Activated T-helper 2 cell treated with anti-CD3 and anti-CD28 coated beads, Interferon-gamma antibody, Interleukin-2, Interleukin-4, amounts not matched to agents 10 μg/mL and 5 μg/mL and 100 μg/mL, durations not matched to agents 14 hours and 24 hours and 36 hours (primary cell): Measurements from ENCODE around the gene PPIG. TPM values are rescaled to one million over a fixed set of nuclear protein-coding genes. Genes with fewer than 3 reads are reported as not detected.
A peak's percentile ranks its signal among the peaks of the same experiment; 100 is the strongest.
"Not testable (repeated sequence)": the region's sequence is repeated elsewhere in the genome, so short reads cannot be mapped to it uniquely, and the experiment has no call there.

Experiments used
- DNase-seq: peaks from one replicate; pipeline ENCODE4 v3.0.0; 2021; ENCODE audit warnings: low spot score
- H3K27ac Mint-ChIP-seq: one replicate; pipeline ENCODE4 v1.8.0; 2021; ENCODE audit warnings: mixed read lengths
- H3K27me3 Mint-ChIP-seq: one replicate; pipeline ENCODE4 v1.8.0; 2021; ENCODE audit warnings: low read depth, mixed read lengths
- H3K36me3 Mint-ChIP-seq: one replicate; pipeline ENCODE4 v1.8.0; 2021; ENCODE audit warnings: low read depth, mixed read lengths
- H3K4me1 Mint-ChIP-seq: one replicate; pipeline ENCODE4 v1.8.0; 2021; ENCODE audit warnings: low read depth, mixed read lengths
- H3K4me3 Mint-ChIP-seq: one replicate; pipeline ENCODE4 v1.8.0; 2021; ENCODE audit warnings: low read depth, mild to moderate bottlenecking, moderate library complexity, mixed read lengths
- H3K9me3 Mint-ChIP-seq: one replicate; pipeline ENCODE4 v1.8.0; 2021; ENCODE audit warnings: mixed read lengths
- intact Hi-C: fragments of 100-400 bp; cut with micrococcal nuclease; formaldehyde crosslinking; loops from one replicate; pipeline ENCODE4 v1.15.1; 2023
- total RNA-seq: library from RNA; stranded (reverse); gene quantifications from 2 replicates; pipeline ENCODE4 v1.2.3, GENCODE V29; 2022

PPIG gene
- total RNA-seq, 1 donor from 2014 or later = 57.6 TPM

DNA sequence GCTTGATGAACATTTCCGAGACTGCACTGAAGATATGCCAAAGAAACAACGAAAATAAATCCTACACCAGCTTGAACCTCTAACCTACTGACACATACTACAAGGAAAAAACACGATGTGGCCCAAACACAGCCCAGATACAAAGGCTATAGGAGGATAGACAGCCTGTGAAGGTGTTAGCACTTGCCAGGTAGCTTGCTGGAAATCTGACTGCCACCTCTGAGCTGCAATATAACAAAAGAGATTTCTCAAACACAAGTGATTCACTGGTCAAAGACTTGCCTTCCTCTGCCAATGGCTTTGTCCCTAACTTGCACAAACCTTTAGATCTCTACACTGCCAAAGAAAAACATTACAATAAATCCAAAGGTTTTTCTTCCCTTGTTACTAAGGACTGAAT, 89.0 kb downstream of the PPIG start:
- intact Hi-C loops = no loop called here
- no peak for DNase-seq
- Mint-ChIP-seq H3K27ac (no peak overlapping the region), H3K4me1 (no peaks in the 10 kb centered on the region), H3K27me3 (peaks cover 20% of the 10 kb centered on the region), H3K9me3 (no peaks in the 10 kb centered on the region), H3K4me3 (no peak overlapping the region), H3K36me3 (no peaks in the 10 kb centered on the region)

DNA sequence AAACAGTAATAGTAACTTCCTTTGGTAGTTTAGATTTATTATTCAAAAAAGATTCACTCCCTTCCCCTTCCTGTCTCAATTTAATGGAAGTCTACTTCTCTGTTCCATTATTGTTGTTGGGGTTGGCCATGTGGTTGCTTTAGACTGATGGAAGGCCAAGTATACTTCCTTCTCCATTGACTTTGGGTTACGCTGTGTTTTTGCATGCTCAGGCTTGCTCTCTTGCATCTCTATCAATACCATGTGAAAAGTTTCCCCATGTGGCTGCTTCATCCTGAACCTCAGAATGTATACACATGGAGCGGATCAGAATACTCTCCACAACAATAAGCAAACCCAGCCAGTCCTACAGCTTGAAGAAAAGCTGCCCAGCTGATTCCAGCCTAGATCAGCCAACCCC, 89.8 kb downstream of the PPIG start:
- Mint-ChIP-seq H3K4me3 (no peak overlapping the region), H3K36me3 (no peaks in the 10 kb centered on the region), H3K27me3 (peaks cover 20% of the 10 kb centered on the region), H3K9me3 (no peaks in the 10 kb centered on the region), H3K4me1 (no peaks in the 10 kb centered on the region), H3K27ac (no peak overlapping the region)
- DNase-seq = no peak
- intact Hi-C loops = no loop called here

DNA sequence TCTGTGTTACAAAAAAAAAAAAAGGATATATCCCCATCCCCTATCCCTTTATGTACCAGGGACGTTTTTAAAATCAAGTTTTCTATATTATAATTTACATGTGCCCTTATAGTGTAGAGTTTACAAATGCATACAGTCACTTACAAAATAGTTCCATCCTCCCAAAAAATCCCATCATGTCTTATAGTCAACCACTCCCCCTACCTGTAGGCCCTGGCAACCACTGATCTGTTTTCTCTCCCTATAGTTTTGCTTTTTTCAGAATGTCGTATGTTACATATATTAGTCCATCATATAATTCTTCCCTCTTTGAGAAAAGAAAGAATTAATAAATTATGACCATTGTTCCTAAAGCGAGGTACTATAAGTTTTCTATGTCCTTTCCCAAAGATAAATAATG, 92.2 kb downstream of the PPIG start:
- Mint-ChIP-seq H3K9me3 (peaks cover 4% of the 10 kb centered on the region), H3K4me3 (no peak overlapping the region), H3K27me3 (peaks cover 22% of the 10 kb centered on the region), H3K36me3 (peaks cover 3% of the 10 kb centered on the region), H3K27ac (no peak overlapping the region), H3K4me1 (no peaks in the 10 kb centered on the region)
- DNase-seq = no peak
- intact Hi-C loops = no loop called here

DNA sequence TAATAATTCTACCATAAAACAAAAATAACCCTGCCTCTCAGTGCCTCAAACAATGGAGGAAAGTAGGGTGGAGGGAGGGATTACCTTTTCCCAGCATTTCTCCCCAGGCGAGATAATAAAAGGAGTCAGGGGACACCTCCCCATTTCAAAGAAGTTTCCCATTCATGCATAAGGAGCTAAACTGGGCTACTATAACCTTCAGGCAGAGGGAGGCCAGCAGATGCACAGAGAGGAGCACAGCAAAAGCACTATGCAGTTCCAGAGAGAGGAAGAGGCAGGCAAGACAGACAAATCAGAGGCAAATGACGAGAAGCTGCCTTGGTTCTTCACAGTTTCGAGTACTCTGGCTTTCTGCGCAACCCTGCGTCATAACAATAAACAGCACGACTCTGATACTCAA, 92.7 kb downstream of the PPIG start:
- Mint-ChIP-seq H3K27me3 (peaks cover 22% of the 10 kb centered on the region), H3K9me3 (peaks cover 4% of the 10 kb centered on the region), H3K4me1 (no peaks in the 10 kb centered on the region), H3K27ac (no peak overlapping the region), H3K36me3 (peaks cover 3% of the 10 kb centered on the region), H3K4me3 (no peak overlapping the region)
- DNase-seq = no peak
- intact Hi-C loops = no loop called here

DNA sequence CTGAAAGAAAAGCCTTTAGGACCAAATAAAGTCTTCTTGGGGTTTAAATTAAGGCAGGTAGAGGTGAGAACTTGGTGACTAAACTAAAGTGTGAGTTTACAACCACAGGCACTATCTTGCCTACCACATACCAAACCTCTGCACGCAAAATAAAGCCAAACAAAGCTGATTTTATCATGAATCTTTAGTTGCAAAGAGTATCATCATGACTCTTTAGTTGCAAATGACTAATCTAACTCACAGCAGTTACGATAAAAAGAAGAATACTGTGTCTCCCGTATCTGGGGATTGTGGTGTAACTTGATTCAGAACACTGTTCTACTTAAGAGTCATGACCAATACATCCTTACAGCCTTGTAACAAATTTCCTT, 98.9 kb downstream of the PPIG start:
- Mint-ChIP-seq H3K9me3 (peaks cover 8% of the 10 kb centered on the region), H3K36me3 (peaks cover 3% of the 10 kb centered on the region), H3K27me3 (peaks cover 4% of the 10 kb centered on the region), H3K4me3 (no peak overlapping the region), H3K4me1 (peaks cover 22% of the 10 kb centered on the region), H3K27ac (peak overlapping the region; percentile 35)
- no peak for DNase-seq
- intact Hi-C loops = loop anchor here (1.0 to 2.0 kb wide), 2 partner anchors 11 to 116 kb away; partner anchors contain the start of genes CFAP210, PHOSPHO2 and SSB

DNA sequence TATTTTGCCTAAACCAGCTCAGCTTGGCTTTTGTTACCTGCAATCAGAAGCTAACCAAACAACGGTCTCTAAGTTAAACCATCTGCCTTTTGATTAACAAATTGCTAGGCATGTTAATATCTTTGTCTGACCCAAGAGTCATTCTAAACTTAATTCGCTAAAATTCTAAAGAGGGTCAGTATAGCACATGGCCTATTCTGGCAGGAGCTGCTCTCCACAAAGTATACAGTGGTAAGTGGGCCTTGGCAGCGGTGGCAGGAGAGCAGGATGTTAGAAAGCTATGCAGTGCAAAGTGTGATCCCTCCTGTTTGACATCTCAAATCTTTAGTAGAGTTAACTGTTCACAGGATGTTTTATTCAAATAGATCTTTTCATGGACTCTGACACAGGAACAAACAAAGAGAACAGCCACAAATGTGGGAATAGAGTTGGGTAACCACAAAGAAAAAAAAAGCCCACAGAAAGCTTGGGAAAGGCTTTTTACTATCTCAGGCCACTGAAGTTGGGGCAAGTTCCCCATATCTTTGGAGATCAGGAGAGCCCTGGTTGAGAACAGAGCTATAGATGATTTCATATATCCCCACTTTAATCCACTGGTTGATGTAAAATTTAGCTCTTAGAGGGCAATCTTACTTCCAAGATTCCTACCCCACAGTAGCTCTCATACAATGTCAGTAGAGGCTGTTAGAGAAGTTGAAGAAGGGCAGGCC, 99.4 kb downstream of the PPIG start:
- peak overlapping the region; percentile 9 for H3K27ac Mint-ChIP-seq
- peaks cover 22% of the 10 kb centered on the region for H3K4me1 Mint-ChIP-seq
- DNase-seq = no peak
- H3K4me3 Mint-ChIP-seq = no peak overlapping the region
- H3K36me3 Mint-ChIP-seq = peaks cover 7% of the 10 kb centered on the region
- peaks cover 12% of the 10 kb centered on the region for H3K9me3 Mint-ChIP-seq
- intact Hi-C loops = loop anchor here (1.0 to 2.0 kb wide), 2 partner anchors 11 to 115 kb away; partner anchors contain the start of genes CFAP210, PHOSPHO2 and SSB
- peaks cover 7% of the 10 kb centered on the region for H3K27me3 Mint-ChIP-seq

DNA sequence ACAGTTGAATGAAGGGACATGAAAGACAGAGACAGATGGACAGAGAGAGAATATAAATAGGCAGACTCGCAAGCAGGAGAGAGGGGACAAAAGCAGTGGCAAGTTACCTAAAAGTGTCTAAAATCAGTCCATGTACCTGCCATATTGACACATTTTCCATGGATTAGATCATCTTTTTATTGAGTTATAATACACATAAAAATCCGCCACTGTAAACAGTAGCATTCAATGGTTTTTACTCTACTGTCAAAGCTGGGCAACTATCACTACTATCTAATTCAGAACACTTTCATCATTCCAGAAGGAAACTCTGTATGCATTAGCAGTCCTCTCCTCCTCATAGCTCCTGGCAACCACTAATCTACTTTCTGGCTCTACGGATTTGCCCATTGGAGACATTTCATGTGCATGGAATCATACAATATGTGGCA, 100.0 kb downstream of the PPIG start:
- Mint-ChIP-seq H3K4me1 (peaks cover 22% of the 10 kb centered on the region), H3K36me3 (peaks cover 10% of the 10 kb centered on the region), H3K9me3 (peaks cover 16% of the 10 kb centered on the region), H3K27ac (no peak overlapping the region), H3K27me3 (peaks cover 10% of the 10 kb centered on the region), H3K4me3 (no peak overlapping the region)
- DNase-seq = no peak
- intact Hi-C loops = no loop called here

DNA sequence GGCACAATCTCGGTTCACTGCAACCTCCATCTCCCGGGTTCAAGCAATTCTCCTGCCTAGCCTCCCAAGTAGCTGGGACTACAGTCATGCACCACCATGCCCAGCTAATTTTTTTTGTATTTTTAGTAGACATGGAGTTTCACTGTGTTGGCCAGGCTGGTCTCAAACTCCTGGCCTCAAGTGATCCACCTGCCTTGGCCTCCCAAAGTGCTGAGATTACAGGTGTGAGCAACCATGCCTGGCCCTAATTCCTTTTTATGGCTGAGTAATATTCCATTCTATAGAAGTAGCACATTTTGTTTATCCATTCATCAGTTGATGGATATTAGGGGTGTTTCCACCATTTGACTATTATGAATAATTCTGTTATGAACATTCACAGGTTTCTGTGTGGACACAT, 100.6 kb downstream of the PPIG start:
- H3K27me3 Mint-ChIP-seq, intact Hi-C loops, H3K27ac Mint-ChIP-seq, H3K36me3 Mint-ChIP-seq, DNase-seq, H3K4me3 Mint-ChIP-seq: not testable (repeated sequence)
- peaks cover 22% of the 10 kb centered on the region for H3K4me1 Mint-ChIP-seq
- peaks cover 21% of the 10 kb centered on the region for H3K9me3 Mint-ChIP-seq

DNA sequence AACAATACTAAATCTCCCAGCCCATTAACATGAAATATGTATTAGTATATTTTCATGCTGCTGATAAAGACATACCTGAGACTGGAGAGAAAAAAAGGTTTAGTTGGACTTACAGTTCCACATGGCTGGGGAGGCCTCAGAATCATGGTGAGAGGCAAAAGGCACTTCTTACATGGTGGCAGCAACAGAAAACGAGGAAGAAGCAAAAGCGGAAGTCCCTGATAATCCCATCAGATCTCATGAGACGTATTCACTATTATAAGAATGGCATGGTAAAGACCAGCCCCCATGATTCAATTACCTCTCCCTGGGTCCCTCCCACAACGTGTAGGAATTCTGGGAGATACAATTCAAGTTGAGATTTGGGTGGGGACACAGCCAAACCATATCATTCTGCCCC, 102.7 kb downstream of the PPIG start:
- H3K4me3 Mint-ChIP-seq, DNase-seq, H3K36me3 Mint-ChIP-seq, intact Hi-C loops, H3K27ac Mint-ChIP-seq: not testable (repeated sequence)
- peaks cover 29% of the 10 kb centered on the region for H3K9me3 Mint-ChIP-seq
- peaks cover 18% of the 10 kb centered on the region for H3K27me3 Mint-ChIP-seq
- peaks cover 22% of the 10 kb centered on the region for H3K4me1 Mint-ChIP-seq

DNA sequence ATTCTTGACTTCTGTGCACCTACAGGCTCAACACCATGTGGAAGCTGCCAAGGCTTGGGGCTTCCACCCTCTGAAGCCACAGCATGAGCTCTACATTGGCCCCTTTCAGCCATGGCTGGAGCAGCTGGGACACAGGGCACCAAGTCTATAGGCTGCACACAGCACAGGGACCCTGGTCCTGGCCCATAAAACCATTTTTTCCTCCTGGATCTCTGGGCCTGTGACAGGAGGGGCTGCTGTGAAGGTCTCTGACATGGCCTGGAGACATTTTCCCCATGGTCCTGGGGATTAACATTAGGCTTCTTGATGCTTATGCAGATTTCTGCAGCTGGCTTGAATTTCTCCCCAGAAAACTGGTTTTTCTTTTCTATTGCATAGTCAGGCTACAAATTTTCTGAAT, 103.8 kb downstream of the PPIG start:
- DNase-seq, H3K4me3 Mint-ChIP-seq, H3K27ac Mint-ChIP-seq, intact Hi-C loops, H3K36me3 Mint-ChIP-seq: not testable (repeated sequence)
- Mint-ChIP-seq H3K9me3 (peaks cover 29% of the 10 kb centered on the region), H3K27me3 (peaks cover 24% of the 10 kb centered on the region), H3K4me1 (peaks cover 15% of the 10 kb centered on the region)

DNA sequence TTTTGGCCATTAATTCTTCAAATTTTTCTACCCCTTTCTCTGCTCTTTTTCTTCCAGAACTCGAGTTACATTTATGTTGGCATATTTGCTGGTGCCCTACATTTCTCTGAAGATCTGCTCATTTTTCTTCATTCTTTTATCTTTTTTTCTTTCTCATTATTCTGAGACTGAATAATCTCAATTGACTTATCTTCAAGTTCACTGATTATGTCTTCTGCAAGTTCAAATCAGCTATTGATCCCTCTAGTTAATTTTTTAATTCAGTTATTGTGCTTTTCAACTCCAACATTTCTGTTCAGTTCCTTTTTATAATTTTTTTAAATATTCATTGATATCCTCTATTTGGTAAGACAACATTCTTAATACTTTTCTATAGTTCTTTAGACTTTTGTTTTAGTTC, 106.8 kb downstream of the PPIG start:
- DNase-seq = no peak
- Mint-ChIP-seq H3K4me1 (peaks cover 11% of the 10 kb centered on the region), H3K27me3 (peaks cover 32% of the 10 kb centered on the region), H3K9me3 (peaks cover 25% of the 10 kb centered on the region), H3K27ac (no peak overlapping the region), H3K36me3 (peaks cover 7% of the 10 kb centered on the region), H3K4me3 (no peak overlapping the region)
- intact Hi-C loops = no loop called here
